Neural cell (in vitro differentiated cells): ENCODE data around the gene ASCL2. TPM values are rescaled to one million over a fixed set of nuclear protein-coding genes. Genes with fewer than 3 reads are reported as not detected.

ENCODE experiments used
- H2AFZ ChIP-seq: fragments of 200-600, 300-800 bp; sonication (generic), shearing (Covaris generic); 2 replicates; pipeline ENCODE4 v1.6.0; 2014; ENCODE audit warnings: low read depth, mild to moderate bottlenecking, antibody characterized with exemption, low read length, moderate library complexity
- H3F3A ChIP-seq: fragments of 200-600 bp; shearing (Covaris generic); 2 replicates; pipeline ENCODE4 v1.6.1; 2016; ENCODE audit warnings: mild to moderate bottlenecking, moderate library complexity, mixed read lengths, antibody characterized with exemption, low read length; ENCODE audit not compliant: insufficient read depth, poor library complexity, severe bottlenecking
- H3K27ac ChIP-seq: fragments of 200-600, 300-800 bp; sonication (generic), shearing (Covaris generic); 2 replicates; pipeline ENCODE4 v1.5.1; 2014; ENCODE audit warnings: mild to moderate bottlenecking, low read length, moderate library complexity
- H3K27me3 ChIP-seq: fragments of 300-800, 200-600 bp; sonication (generic), shearing (Covaris generic); 2 replicates; pipeline ENCODE4 v1.6.0; 2014; ENCODE audit warnings: mild to moderate bottlenecking, low read depth, low read length, moderate library complexity; ENCODE audit not compliant: insufficient read depth
- H3K36me3 ChIP-seq: fragments of 300-800, 200-600 bp; sonication (generic), shearing (Covaris generic); 2 replicates; pipeline ENCODE4 v1.5.1; 2014; ENCODE audit warnings: mild to moderate bottlenecking, antibody characterized with exemption, low read length, moderate library complexity; ENCODE audit not compliant: insufficient read depth
- H3K4me2 ChIP-seq: fragments of 300-800, 200-600 bp; sonication (generic), shearing (Covaris generic); 2 replicates; pipeline ENCODE4 v1.6.0; 2014; ENCODE audit warnings: mild to moderate bottlenecking, low read length
- H3K4me3 ChIP-seq: fragments of 300-800, 200-600 bp; sonication (generic), shearing (Covaris generic); 2 replicates; pipeline ENCODE4 v1.5.1; 2014; ENCODE audit warnings: mild to moderate bottlenecking, low read length, moderate library complexity
- H3K79me2 ChIP-seq: fragments of 200-600 bp; shearing (Covaris generic); replicated peaks from 2 replicates; pipeline ENCODE4 v1.6.0; 2014; ENCODE audit warnings: mild to moderate bottlenecking, low read length, moderate library complexity; ENCODE audit not compliant: insufficient read depth
- H3K9ac ChIP-seq: fragments of 300-800, 200-600 bp; sonication (generic), shearing (Covaris generic); 2 replicates; pipeline ENCODE4 v1.6.1; 2016; ENCODE audit warnings: mild to moderate bottlenecking, low read length, mixed read lengths
- H3K9me2 ChIP-seq: fragments of 200-600 bp; shearing (Covaris generic); 2 replicates; pipeline ENCODE4 v1.6.1; 2016; ENCODE audit warnings: mild to moderate bottlenecking, low read length, mixed read lengths; ENCODE audit not compliant: insufficient read depth
- H3K9me3 ChIP-seq: fragments of 200-600, 300-800 bp; sonication (generic), shearing (Covaris generic); 2 replicates; pipeline ENCODE4 v1.6.1; 2016; ENCODE audit warnings: mild to moderate bottlenecking, mixed run types, low read length, moderate library complexity, mixed read lengths
- H4K20me1 ChIP-seq: fragments of 200-600 bp; shearing (Covaris generic); 2 replicates; pipeline ENCODE4 v1.6.1; 2016; ENCODE audit warnings: mild to moderate bottlenecking, mixed run types; ENCODE audit not compliant: insufficient read depth
- CTCF ChIP-seq: fragments of 450-650 bp; IDR thresholded peaks from 2 replicates; pipeline ENCODE4 v1.5.1; 2014; ENCODE audit warnings: antibody characterized with exemption, mild to moderate bottlenecking, moderate library complexity; ENCODE audit not compliant: poor library complexity, severe bottlenecking
- EP300 ChIP-seq: fragments of 450-650 bp; conservative IDR thresholded peaks from 2 replicates; pipeline ENCODE4 v1.6.1; 2014; ENCODE audit warnings: antibody characterized with exemption, mild to moderate bottlenecking, moderate library complexity; ENCODE audit not compliant: poor library complexity, severe bottlenecking
- EZH2 ChIP-seq: fragments of 200-600, 300-800 bp; shearing (Covaris generic), sonication (generic); IDR thresholded peaks from 2 replicates; pipeline ENCODE4 v1.6.1; 2014; ENCODE audit warnings: antibody characterized with exemption, low read length, borderline replicate concordance, mild to moderate bottlenecking; ENCODE audit not compliant: insufficient read depth, poor library complexity, severe bottlenecking
- MXI1 ChIP-seq: fragments of 450-650 bp; conservative IDR thresholded peaks from 2 replicates; pipeline ENCODE4 v1.6.1; 2014; ENCODE audit warnings: antibody characterized with exemption, mild to moderate bottlenecking; ENCODE audit not compliant: poor library complexity, severe bottlenecking
- POLR2AphosphoS5 ChIP-seq: IDR thresholded peaks from 2 replicates; pipeline ENCODE4 v1.6.1; 2012
- RAD21 ChIP-seq: fragments of 450-650 bp; conservative IDR thresholded peaks from 2 replicates; pipeline ENCODE4 v1.6.1; 2014; ENCODE audit warnings: antibody characterized with exemption, mild to moderate bottlenecking, moderate library complexity
- REST ChIP-seq: IDR thresholded peaks from 2 replicates; pipeline ENCODE4 v1.6.1; 2012; ENCODE audit warnings: borderline replicate concordance
- SMC3 ChIP-seq: fragments of 450-650 bp; conservative IDR thresholded peaks from 2 replicates; pipeline ENCODE4 v1.6.1; 2014; ENCODE audit warnings: antibody characterized with exemption, mild to moderate bottlenecking, moderate library complexity; ENCODE audit not compliant: poor library complexity
- TAF1 ChIP-seq: IDR thresholded peaks from 2 replicates; pipeline ENCODE4 v1.6.1; 2012; ENCODE audit warnings: low read depth
- polyA plus RNA-seq: library from polyadenylated mRNA; depleted of rRNA; stranded (reverse); fragments of >200 nt; gene quantifications from 2 replicates; pipeline ENCODE4 v1.2.3, GENCODE V29; 2014

Gene ASCL2
- polyA plus RNA-seq, 1 donor from 2014 or later, result not detected

GRCh38 chr11:2272228-2272945, 2.0 kb upstream of the ASCL2 start:
- peaks cover 57% of the 10 kb centered on the region for H3K27me3 ChIP-seq
- H3K27ac ChIP-seq, result no peak overlapping the region
- H3K4me2 ChIP-seq, result no peak overlapping the region
- H4K20me1 ChIP-seq, result no peaks in the 10 kb centered on the region
- no peak overlapping the region for H3K9ac ChIP-seq
- H3F3A ChIP-seq, result no peaks in the 10 kb centered on the region
- TF ChIP-seq SMC3, result no peak
- no peak for TF ChIP-seq MXI1
- no peak for TF ChIP-seq TAF1
- no peak for TF ChIP-seq POLR2AphosphoS5
- TF ChIP-seq REST, result no peak
- no peak for TF ChIP-seq EZH2
- no peak for TF ChIP-seq CTCF
- no peak for TF ChIP-seq RAD21
- TF ChIP-seq EP300, result no peak
- no peak overlapping the region for H2AFZ ChIP-seq
- no peak overlapping the region for H3K4me3 ChIP-seq
- no peaks in the 10 kb centered on the region for H3K36me3 ChIP-seq
- H3K9me3 ChIP-seq, result no peaks in the 10 kb centered on the region
- no peaks in the 10 kb centered on the region for H3K79me2 ChIP-seq
- H3K9me2 ChIP-seq, result no peaks in the 10 kb centered on the region

- TF ChIP-seq EP300, result no peak
- no peak for TF ChIP-seq EZH2
- no peak for TF ChIP-seq MXI1
- no peak for TF ChIP-seq POLR2AphosphoS5
- no peak for TF ChIP-seq TAF1
- no peak for TF ChIP-seq SMC3
- TF ChIP-seq CTCF, result no peak
- no peak for TF ChIP-seq REST
- no peak for TF ChIP-seq RAD21
- H3F3A ChIP-seq, result no peaks in the 10 kb centered on the region
- no peaks in the 10 kb centered on the region for H3K79me2 ChIP-seq
- H3K9ac ChIP-seq, result no peak overlapping the region
- no peak overlapping the region for H3K4me2 ChIP-seq
- H3K4me3 ChIP-seq, result peak overlapping the region; percentile 59
- no peaks in the 10 kb centered on the region for H4K20me1 ChIP-seq
- H3K27me3 ChIP-seq, result peaks cover 60% of the 10 kb centered on the region
- H3K9me3 ChIP-seq, result no peaks in the 10 kb centered on the region
- no peaks in the 10 kb centered on the region for H3K9me2 ChIP-seq
- H2AFZ ChIP-seq, result no peak overlapping the region
- H3K36me3 ChIP-seq, result no peaks in the 10 kb centered on the region
- no peak overlapping the region for H3K27ac ChIP-seq
Measured at GRCh38 chr11:2271327-2272227, 1.2 kb upstream of the ASCL2 start.
